Adrenal gland (tissue), 12 donors: ENCODE results near the gene ACKR2. TPM values are rescaled to one million over a fixed set of nuclear protein-coding genes. Genes with fewer than 3 reads are reported as not detected.

Experiments
- DNase-seq, 7 donors: peaks; one replicate each; pipeline ENCODE4 v3.0.0-alpha.2; 2019 to 2020
- H3K27ac ChIP-seq, 5 donors: fragments of 200-600 bp; sonication (generic) in 4 of 5; 1 replicate in 3 of 5; 2 replicates in 2 of 5; pipeline versions ENCODE4 v1.5.1 to v1.8.0; 2016 to 2020; ENCODE audit warnings: mild to moderate bottlenecking in 1 of 5
- H3K27me3 ChIP-seq: fragments of 200-600 bp; 2 replicates; pipeline ENCODE4 v1.8.0; 2021
- H3K36me3 ChIP-seq, 2 donors: fragments of 200-600 bp; replicated peaks in 1 of 2; 1 replicate in 1 of 2; 2 replicates in 1 of 2; pipeline versions ENCODE4 v1.5.1 to v1.8.0; 2018 to 2022
- H3K4me1 ChIP-seq, 2 donors: fragments of 200-600 bp; replicated peaks in 1 of 2; 1 replicate in 1 of 2; 2 replicates in 1 of 2; pipeline versions ENCODE4 v1.5.1 to v1.8.0; 2018 to 2021
- H3K4me3 ChIP-seq, 4 donors: fragments of 200-600 bp; sonication (generic) in 3 of 4; one replicate each; pipeline ENCODE4 v1.5.1; 2016 to 2018
- H3K9me3 ChIP-seq, 3 donors: fragments of 200-600 bp; sonication (generic) in 1 of 3; replicated peaks in 1 of 3; 1 replicate in 2 of 3; 2 replicates in 1 of 3; pipeline versions ENCODE4 v1.5.1 to v1.8.0; 2016 to 2021
- POLR2A ChIP-seq, 2 donors: fragments of 450-650 bp; IDR thresholded peaks; one replicate each; pipeline ENCODE4 v1.6.1; 2017; ENCODE audit warnings: antibody characterized with exemption in 2 of 2, mild to moderate bottlenecking in 2 of 2, moderate library complexity in 1 of 2
- WGBS, 4 donors: extraction: QIAGEN DNeasy Blood & Tissue Kit in 2 of 4; methylation state at CpG; one replicate each; pipeline versions ENCODE4 v1.1.5 to v1.1.7; 2013 to 2017; 5-methylcytosine and 5-hydroxymethylcytosine counted together
- intact Hi-C, 2 donors: fragments of 100-400 bp; cut with DNase I; formaldehyde crosslinking; loops; one replicate each; pipeline versions ENCODE4 v1.14.1 to v1.15.0; 2022 to 2023
- polyA plus RNA-seq, 3 donors: library from polyadenylated mRNA; stranded (reverse); fragments of 200-250 nt in 2 of 3; fragments of 350-450 nt in 1 of 3; fragmentation: Illumina TruSeq in 1 of 3; extraction: RNeasy Lipid Tissue Mini Kit (QIAGEN cat#74804) in 1 of 3; gene quantifications; one replicate each; pipeline ENCODE4 v1.2.3, GENCODE V29; 2013 to 2014
- total RNA-seq, 9 donors: library from RNA; depleted of rRNA in 4 of 9; stranded (reverse); fragments of >200 nt in 4 of 9; fragments of 120-200 nt in 1 of 9; fragmentation: NEBNext Ultra II Directional in 1 of 9; extraction: Animal tissue kit (Norgen Biotek cat#: 25700) in 1 of 9; gene quantifications; one replicate each; pipeline versions ENCODE4 v1.1.0 to v1.2.4, GENCODE V29; 2013 to 2023
- TF ChIP-seq, protein P1 (sequence below), 6 experiments: fragments of 450-650 bp in 4 of 6; fragments of 200-600 bp in 2 of 6; sonication (generic) in 1 of 6; IDR thresholded peaks; 1 replicate in 5 of 6; 2 replicates in 1 of 6; pipeline versions ENCODE4 v1.5.1 to v1.8.0; 2016 to 2021; ENCODE audit warnings: antibody characterized with exemption in 6 of 6, mild to moderate bottlenecking in 2 of 6, moderate library complexity in 1 of 6
- donor health status: healthy with polysubstance abuse.
- donor health status: Bipolar disorder and iron deficiency.
- donor health status: DM: yes; HTN: yes; CAD: no.
- donor health status: DM: no; HTN: no; CAD: no.
- donor health status: DM: no; HTN: no; CAD: no.
- donor health status: DM: yes; HTN: yes; CAD: no.

ACKR2 gene
- total and polyA plus RNA-seq, 12 donors = 1.1 to 19.9 (median 3.0) TPM

DNA sequence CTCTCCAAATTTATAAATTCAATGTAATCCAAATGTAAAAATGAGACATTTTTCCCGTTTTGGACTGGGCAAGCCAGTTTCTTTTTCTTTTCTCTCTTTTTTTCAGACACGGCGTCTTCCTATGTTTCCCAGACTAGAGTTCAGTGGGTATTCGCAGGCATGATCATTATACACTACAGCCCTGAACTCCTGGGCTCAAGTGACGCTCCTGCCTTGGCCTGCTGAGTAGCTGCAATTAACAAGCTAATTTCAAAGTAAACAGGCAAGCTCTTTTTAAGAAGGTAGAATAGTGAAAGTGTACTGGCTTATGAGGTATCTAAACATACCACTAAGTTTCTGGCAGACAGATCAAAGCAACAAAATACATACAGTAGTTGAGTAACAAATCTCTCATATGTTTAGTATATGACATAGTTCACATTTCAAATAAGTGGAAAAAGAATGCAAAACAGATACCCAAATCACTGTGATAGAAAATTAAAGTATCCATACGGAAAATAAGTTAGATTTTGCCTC is 18.5 kb upstream of the ACKR2 start:
- peaks cover 0 to 23% of the 10 kb centered on the region in 2 donors for H3K4me1 ChIP-seq
- no peak overlapping the region for H3K4me3 ChIP-seq
- no peaks in the 10 kb centered on the region for H3K9me3 ChIP-seq
- no peak for TF ChIP-seq POLR2A (IDR thresholded peaks at IDR 0.05)
- TF ChIP-seq, protein P1, sequence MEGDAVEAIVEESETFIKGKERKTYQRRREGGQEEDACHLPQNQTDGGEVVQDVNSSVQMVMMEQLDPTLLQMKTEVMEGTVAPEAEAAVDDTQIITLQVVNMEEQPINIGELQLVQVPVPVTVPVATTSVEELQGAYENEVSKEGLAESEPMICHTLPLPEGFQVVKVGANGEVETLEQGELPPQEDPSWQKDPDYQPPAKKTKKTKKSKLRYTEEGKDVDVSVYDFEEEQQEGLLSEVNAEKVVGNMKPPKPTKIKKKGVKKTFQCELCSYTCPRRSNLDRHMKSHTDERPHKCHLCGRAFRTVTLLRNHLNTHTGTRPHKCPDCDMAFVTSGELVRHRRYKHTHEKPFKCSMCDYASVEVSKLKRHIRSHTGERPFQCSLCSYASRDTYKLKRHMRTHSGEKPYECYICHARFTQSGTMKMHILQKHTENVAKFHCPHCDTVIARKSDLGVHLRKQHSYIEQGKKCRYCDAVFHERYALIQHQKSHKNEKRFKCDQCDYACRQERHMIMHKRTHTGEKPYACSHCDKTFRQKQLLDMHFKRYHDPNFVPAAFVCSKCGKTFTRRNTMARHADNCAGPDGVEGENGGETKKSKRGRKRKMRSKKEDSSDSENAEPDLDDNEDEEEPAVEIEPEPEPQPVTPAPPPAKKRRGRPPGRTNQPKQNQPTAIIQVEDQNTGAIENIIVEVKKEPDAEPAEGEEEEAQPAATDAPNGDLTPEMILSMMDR (IDR thresholded peaks at IDR 0.05) = no peak
- H3K27ac ChIP-seq = no peak overlapping the region
- WGBS, 4 donors = 71 to 76% (median 73%) methylated on average over 6 of the region's 6 CpGs
- intact Hi-C loops = no loop called here
- no peak for DNase-seq
- no peaks in the 10 kb centered on the region for H3K27me3 ChIP-seq
- H3K36me3 ChIP-seq = peaks cover 0 to 11% of the 10 kb centered on the region in 2 donors

DNA sequence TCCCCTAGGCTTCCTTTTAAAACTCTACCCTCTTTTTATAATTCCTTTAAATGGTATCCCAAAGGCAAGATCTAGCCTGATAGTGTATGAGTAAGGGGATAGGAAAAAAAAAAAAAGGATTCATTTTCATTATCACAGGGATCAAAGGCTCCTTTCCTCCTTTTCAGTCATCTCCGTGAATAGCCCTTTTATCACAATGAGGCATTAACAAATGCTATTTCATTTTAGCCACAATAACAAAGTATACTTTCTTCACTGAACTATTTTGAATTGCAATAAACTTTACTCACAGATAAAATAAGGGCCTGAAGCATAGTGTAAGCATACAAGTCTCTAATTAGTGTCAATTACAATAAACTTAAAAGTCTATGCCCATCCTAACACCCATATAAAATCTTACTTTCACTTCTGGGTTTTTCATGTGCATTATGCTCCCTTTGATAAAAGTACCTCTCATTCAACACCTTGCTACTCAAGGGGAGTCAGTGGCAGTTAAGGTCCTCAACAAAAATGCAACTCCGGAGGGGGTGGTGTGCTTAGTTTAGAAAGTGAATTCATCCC is 13.5 kb upstream of the ACKR2 start:
- Histone ChIP-seq H3K4me1 (peaks cover 8 to 19% of the 10 kb centered on the region in 2 donors), H3K27me3 (no peaks in the 10 kb centered on the region), H3K4me3 (no peak overlapping the region), H3K27ac (no peak overlapping the region), H3K36me3 (peaks cover 0 to 11% of the 10 kb centered on the region in 2 donors), H3K9me3 (no peaks in the 10 kb centered on the region)
- DNase-seq = no peak
- WGBS, 4 donors = 87 to 93% (median 88%) methylated on average over 2 of the region's 2 CpGs
- intact Hi-C loops = no loop called here
- TF ChIP-seq, protein P1 (IDR thresholded peaks at IDR 0.05) = no peak
- no peak for TF ChIP-seq POLR2A (IDR thresholded peaks at IDR 0.05)

DNA sequence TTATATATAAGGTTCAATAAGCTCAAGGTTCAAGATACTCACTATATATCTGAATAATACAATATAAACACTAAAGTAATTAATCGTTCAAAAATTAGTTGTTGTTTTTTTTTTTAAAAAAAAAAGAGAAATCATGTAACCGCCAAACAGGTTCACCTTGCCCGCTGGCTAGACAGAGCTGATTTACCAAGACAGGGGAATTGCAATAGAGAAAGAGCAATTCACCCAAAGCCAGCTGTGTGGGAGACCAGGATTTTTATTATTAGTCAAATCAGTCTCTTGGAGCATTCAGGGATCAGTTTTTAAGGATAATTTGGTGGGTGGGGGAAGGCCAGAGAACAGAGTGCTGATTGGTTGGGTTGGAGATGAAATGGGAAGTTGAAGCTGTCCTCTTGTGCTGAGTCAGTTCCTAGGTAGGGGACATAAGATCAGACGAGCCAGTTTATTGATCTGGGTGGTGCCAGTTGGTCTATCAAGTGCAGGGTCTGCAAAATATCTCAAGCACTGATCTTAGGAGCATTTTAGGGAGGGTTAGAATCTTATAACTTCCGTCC is 12.8 kb upstream of the ACKR2 start:
- no peak for TF ChIP-seq POLR2A (IDR thresholded peaks at IDR 0.05)
- TF ChIP-seq, protein P1 (IDR thresholded peaks at IDR 0.05) = no peak
- no peak overlapping the region for H3K27ac ChIP-seq
- no peak for DNase-seq
- H3K27me3 ChIP-seq = no peaks in the 10 kb centered on the region
- no peak overlapping the region for H3K4me3 ChIP-seq
- 88 to 95% (median 91%) methylated on average over 4 of the region's 5 CpGs for WGBS, 4 donors
- no peaks in the 10 kb centered on the region for H3K9me3 ChIP-seq
- H3K4me1 ChIP-seq = peaks cover 15 to 19% of the 10 kb centered on the region in 2 donors
- intact Hi-C loops = no loop called here
- peaks cover 0 to 11% of the 10 kb centered on the region in 2 donors for H3K36me3 ChIP-seq

DNA sequence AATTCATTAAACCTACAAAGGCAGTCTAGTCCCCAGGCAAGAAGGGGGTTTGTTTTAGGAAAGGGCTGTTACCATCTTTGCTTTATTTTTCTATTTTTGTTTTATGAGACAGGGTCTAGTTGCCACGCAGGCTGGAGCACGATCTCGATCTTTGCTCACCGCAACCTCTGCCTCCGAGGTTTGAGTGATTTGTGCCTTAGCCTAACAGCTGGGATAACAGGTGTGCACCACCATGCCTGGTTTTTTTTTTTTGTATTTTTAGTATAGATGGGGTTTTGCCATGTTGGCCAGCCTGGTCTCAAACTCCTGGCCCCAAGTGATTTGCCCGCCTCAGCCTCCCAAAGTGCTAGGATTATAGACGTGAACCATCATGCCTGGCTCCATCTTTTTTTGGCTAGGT is 9.9 kb upstream of the ACKR2 start:
- intact Hi-C loops = no loop called here

More for the DNA sequence above, 9.9 kb upstream of the ACKR2 start:
- no peak for DNase-seq
- no peaks in the 10 kb centered on the region for H3K27me3 ChIP-seq
- no peaks in the 10 kb centered on the region for H3K36me3 ChIP-seq
- peaks cover 21 to 39% of the 10 kb centered on the region in 2 donors for H3K4me1 ChIP-seq
- H3K4me3 ChIP-seq = no peak overlapping the region
- no peak overlapping the region for H3K27ac ChIP-seq
- no peak for TF ChIP-seq POLR2A (IDR thresholded peaks at IDR 0.05)
- TF ChIP-seq, protein P1 (IDR thresholded peaks at IDR 0.05) = no peak
- WGBS, 4 donors = 83 to 84% (median 83%) methylated on average over 7 of the region's 7 CpGs
- no peaks in the 10 kb centered on the region for H3K9me3 ChIP-seq
